Measurements from ENCODE around the gene RAPGEF2. TPM values are rescaled to one million over a fixed set of nuclear protein-coding genes. Genes with fewer than 3 reads are reported as not detected.

RAPGEF2 gene
- total and polyA plus RNA-seq, 2 of the 8 experiments (the other 6 are each of a cell fraction or from before 2014, with no cell fraction given), result 24.4 to 48.6 TPM

DNA sequence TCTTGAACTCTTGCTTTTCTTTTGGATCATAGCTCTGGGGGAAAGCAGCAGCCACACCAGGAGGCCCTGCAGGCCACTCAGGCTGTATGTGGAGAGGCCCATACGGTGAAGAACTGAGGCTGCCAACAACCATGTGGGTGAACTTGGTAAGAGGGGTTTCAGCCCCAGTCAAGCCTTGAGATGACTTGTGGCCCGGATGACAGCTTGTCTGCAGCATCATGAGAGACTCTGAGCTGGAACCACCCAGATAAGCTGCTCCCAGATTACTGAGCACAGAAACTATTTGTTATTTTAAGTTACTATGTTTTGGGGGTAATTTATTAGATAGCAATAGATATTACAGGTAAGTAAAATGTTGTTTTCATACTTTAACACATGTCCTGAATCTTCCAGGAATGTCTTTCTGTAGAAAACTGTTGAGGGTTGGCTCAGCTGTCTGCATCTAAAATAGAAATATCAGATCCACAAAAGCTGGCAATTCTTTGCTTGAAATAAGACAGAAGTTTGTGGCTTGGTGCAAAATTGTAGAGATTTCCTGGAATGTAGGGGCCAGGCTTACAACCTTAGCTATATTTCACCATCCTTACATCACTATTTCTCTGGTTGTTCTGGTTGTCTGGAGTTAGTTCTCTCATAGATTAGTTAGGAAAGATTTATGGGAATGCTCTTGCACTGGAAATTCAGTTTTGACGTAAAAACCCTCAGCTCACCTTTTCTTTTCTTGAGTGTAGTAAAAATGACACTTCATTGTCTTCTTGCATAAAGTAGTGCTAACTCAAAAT lies 272.1 kb downstream of the RAPGEF2 start (continued):
- TF ChIP-seq, protein P1, sequence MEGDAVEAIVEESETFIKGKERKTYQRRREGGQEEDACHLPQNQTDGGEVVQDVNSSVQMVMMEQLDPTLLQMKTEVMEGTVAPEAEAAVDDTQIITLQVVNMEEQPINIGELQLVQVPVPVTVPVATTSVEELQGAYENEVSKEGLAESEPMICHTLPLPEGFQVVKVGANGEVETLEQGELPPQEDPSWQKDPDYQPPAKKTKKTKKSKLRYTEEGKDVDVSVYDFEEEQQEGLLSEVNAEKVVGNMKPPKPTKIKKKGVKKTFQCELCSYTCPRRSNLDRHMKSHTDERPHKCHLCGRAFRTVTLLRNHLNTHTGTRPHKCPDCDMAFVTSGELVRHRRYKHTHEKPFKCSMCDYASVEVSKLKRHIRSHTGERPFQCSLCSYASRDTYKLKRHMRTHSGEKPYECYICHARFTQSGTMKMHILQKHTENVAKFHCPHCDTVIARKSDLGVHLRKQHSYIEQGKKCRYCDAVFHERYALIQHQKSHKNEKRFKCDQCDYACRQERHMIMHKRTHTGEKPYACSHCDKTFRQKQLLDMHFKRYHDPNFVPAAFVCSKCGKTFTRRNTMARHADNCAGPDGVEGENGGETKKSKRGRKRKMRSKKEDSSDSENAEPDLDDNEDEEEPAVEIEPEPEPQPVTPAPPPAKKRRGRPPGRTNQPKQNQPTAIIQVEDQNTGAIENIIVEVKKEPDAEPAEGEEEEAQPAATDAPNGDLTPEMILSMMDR (IDR thresholded peaks at IDR 0.05; ENCODE audit: control extremely low read depth in 1 of 3, insufficient read depth in 1 of 3, low read depth in 1 of 3, low read length in 3 of 3), result no peak
- TF ChIP-seq KDM1A (IDR thresholded peaks at IDR 0.05; ENCODE audit: borderline replicate concordance, low read length), result no peak
- TF ChIP-seq CEBPB (IDR thresholded peaks at IDR 0.05; ENCODE audit: low read depth, low read length), result no peak
- TF ChIP-seq SP1 (IDR thresholded peaks at IDR 0.05; ENCODE audit: low read depth, low read length), result no peak
- no peak for TF ChIP-seq SAP30 (IDR thresholded peaks at IDR 0.05; ENCODE audit: insufficient read depth, insufficient replicate concordance, low read length)
- TF ChIP-seq TCF12 (IDR thresholded peaks at IDR 0.05; ENCODE audit: low read depth, low read length), result no peak

All from H1 (cell line).